ENCODE data around the gene KCND1.

GRCh38 chrX:48914593-48915493, 56.8 kb downstream of the KCND1 start:
- TF ChIP-seq CTCF (IDR thresholded peaks at IDR 0.05), result no peak
- TF ChIP-seq POLR2AphosphoS5 (IDR thresholded peaks at IDR 0.05), result no peak

Data from breast epithelium (tissue), 3 donors.